Colonic mucosa (tissue), 4 donors: ENCODE measurements around the gene KCNH3. TPM values are rescaled to one million over a fixed set of nuclear protein-coding genes. Genes with fewer than 3 reads are reported as not detected.

ENCODE experiments used
- DNase-seq: peaks from one replicate; pipeline ENCODE4 v3.0.0-alpha.2; 2020
- H3K27ac ChIP-seq: fragments of 200-600 bp; one replicate; pipeline ENCODE4 v1.8.0; 2021
- H3K27me3 ChIP-seq: fragments of 200-600 bp; one replicate; pipeline ENCODE4 v1.8.0; 2021
- H3K36me3 ChIP-seq: fragments of 200-600 bp; one replicate; pipeline ENCODE4 v1.8.0; 2021
- H3K4me1 ChIP-seq: fragments of 200-600 bp; one replicate; pipeline ENCODE4 v1.8.0; 2021; ENCODE audit warnings: mild to moderate bottlenecking
- H3K4me3 ChIP-seq: fragments of 200-600 bp; one replicate; pipeline ENCODE4 v1.8.0; 2021
- H3K9ac ChIP-seq, 2 donors: one replicate each; pipeline ENCODE4 v1.7.0; 2013; ENCODE audit warnings: control low read depth in 2 of 2, low read depth in 2 of 2, low read length in 2 of 2
- H3K9me3 ChIP-seq: fragments of 200-600 bp; one replicate; pipeline ENCODE4 v1.8.0; 2021
- intact Hi-C: fragments of 100-400 bp; cut with DNase I; formaldehyde crosslinking; loops from one replicate; pipeline ENCODE4 v1.14.1; 2022
- total RNA-seq, 2 donors: library from RNA; stranded (reverse); fragmentation: NEBNext Ultra II Directional in 1 of 2; extraction: Animal tissue kit (Norgen Biotek cat#: 25700) in 1 of 2; gene quantifications; one replicate each; pipeline ENCODE4 v1.2.1, GENCODE V29; 2021
- TF ChIP-seq, protein P1 (sequence below): fragments of 200-600 bp; IDR thresholded peaks from one replicate; pipeline ENCODE4 v1.8.0; 2022; ENCODE audit warnings: antibody characterized with exemption, mild to moderate bottlenecking
- donor health status: healthy.
- donor health status: DM: no; HTN: no; CAD: no.
- donor health status: DM: no; HTN: no; CAD: no.

KCNH3 gene
- total RNA-seq, 2 donors from 2014 or later: 0.05 to 0.13 TPM

DNA sequence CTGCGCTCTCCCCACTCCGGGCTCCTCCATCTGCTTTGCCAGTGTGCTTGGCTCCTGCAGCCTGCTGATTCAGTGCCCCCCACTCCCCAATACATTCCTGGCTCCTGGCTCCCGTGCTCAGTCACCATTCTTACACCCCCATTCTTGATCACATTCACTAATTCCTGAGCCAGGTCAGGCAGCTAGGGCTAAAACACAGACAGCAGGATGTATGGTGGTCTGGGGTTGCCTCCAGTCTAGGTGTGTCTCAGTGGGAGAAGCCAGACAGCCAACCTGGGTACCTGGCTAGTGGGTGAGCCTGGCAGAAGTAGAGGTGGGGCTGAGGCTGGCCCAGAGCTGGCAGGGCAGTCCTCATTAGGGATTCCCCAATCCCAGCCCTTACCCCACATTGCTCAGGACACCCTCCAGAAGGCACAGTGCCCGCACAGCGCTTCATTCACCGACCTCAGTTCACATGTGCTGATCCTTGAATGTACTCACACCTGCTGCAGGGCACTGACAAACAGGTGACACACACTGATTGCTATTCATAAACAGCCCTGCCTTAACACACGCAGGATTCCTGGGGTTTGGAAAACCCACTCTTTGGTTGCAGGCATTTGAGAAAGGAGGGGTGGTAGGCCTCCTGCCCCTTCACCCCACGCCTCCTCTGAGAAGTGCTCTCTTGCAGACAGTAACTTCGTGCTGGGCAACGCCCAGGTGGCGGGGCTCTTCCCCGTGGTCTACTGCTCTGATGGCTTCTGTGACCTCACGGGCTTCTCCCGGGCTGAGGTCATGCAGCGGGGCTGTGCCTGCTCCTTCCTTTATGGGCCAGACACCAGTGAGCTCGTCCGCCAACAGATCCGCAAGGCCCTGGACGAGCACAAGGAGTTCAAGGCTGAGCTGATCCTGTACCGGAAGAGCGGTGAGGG is 1.7 kb downstream of the KCNH3 start:
- H3K27ac ChIP-seq: no peak overlapping the region
- H3K4me1 ChIP-seq: peaks cover 5% of the 10 kb centered on the region
- no peak overlapping the region for H3K4me3 ChIP-seq
- H3K27me3 ChIP-seq: peaks cover 34% of the 10 kb centered on the region
- no peak overlapping the region for H3K9ac ChIP-seq
- no peak for DNase-seq
- intact Hi-C loops: no loop called here
- no peaks in the 10 kb centered on the region for H3K9me3 ChIP-seq
- H3K36me3 ChIP-seq: no peaks in the 10 kb centered on the region
- TF ChIP-seq, protein P1, sequence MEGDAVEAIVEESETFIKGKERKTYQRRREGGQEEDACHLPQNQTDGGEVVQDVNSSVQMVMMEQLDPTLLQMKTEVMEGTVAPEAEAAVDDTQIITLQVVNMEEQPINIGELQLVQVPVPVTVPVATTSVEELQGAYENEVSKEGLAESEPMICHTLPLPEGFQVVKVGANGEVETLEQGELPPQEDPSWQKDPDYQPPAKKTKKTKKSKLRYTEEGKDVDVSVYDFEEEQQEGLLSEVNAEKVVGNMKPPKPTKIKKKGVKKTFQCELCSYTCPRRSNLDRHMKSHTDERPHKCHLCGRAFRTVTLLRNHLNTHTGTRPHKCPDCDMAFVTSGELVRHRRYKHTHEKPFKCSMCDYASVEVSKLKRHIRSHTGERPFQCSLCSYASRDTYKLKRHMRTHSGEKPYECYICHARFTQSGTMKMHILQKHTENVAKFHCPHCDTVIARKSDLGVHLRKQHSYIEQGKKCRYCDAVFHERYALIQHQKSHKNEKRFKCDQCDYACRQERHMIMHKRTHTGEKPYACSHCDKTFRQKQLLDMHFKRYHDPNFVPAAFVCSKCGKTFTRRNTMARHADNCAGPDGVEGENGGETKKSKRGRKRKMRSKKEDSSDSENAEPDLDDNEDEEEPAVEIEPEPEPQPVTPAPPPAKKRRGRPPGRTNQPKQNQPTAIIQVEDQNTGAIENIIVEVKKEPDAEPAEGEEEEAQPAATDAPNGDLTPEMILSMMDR: no peak

DNA sequence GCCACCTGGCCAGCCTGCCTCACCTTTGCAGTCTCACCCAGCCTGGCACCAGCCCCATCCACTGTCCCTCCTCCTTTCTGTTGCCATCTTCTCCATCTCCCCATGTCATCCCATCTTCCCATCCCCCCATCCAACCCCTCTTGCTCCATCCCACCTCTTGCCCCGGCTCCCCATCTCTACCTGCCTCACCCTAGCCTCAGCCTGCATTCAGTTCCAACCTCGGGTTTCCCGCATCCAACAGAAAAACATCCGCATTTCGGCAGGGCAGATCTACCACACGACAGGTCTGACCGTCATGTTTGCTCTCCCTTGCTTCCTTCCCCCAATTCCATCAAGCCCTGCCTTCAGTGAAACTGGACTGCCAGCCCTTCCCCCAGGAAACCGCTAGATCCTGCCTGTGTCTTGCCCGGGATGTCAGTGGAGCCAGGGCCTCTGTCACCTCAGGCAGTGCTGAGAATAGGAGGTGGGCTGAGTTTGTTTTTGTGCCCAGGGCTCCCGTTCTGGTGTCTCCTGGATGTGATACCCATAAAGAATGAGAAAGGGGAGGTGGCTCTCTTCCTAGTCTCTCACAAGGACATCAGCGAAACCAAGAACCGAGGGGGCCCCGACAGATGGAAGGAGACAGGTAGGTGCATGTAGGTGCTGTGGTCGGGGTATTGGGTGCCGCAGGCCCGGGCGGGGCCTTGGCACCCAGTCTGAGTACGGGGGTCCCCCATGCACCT is 2.5 kb downstream of the KCNH3 start:
- H3K9ac ChIP-seq: no peak overlapping the region
- no peaks in the 10 kb centered on the region for H3K9me3 ChIP-seq
- H3K4me1 ChIP-seq: peaks cover 5% of the 10 kb centered on the region
- DNase-seq: no peak
- H3K36me3 ChIP-seq: no peaks in the 10 kb centered on the region
- intact Hi-C loops: no loop called here
- peaks cover 34% of the 10 kb centered on the region for H3K27me3 ChIP-seq
- no peak overlapping the region for H3K4me3 ChIP-seq
- TF ChIP-seq, protein P1: no peak
- no peak overlapping the region for H3K27ac ChIP-seq

DNA sequence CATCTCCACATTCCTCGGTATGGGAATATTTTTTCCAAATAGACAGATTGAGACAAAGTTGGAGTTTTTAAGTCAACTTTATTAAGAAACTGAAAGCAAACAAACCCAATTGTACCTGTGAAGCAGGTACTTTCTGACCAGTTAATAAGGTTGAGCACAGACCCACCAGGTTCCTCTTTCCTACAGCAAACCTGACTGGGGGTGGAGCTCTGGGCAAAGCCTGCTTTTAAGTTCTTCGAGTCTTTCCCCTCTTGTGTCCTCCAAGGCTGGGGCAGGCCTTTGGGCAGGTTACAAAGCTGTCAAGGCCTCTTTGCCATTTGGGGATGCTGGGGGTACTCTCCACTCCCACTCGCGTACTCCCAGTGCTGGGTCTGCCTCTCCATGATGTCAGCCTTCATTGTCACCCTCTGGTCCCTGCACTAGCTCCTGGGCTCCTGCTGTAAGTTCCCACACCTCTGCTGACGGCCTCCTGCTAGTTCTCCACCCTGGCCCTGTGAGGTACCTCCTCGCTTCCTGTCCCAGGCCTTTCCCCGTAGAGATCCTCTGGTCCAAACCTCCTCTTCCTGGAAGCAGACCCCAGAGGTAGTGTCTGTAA is 3.2 kb downstream of the KCNH3 start:
- Histone ChIP-seq H3K27ac (no peak overlapping the region), H3K9me3 (no peaks in the 10 kb centered on the region), H3K27me3 (peaks cover 30% of the 10 kb centered on the region), H3K9ac (no peak overlapping the region), H3K36me3 (no peaks in the 10 kb centered on the region), H3K4me3 (no peak overlapping the region), H3K4me1 (peaks cover 5% of the 10 kb centered on the region)
- intact Hi-C loops: no loop called here
- TF ChIP-seq, protein P1: no peak
- no peak for DNase-seq

DNA sequence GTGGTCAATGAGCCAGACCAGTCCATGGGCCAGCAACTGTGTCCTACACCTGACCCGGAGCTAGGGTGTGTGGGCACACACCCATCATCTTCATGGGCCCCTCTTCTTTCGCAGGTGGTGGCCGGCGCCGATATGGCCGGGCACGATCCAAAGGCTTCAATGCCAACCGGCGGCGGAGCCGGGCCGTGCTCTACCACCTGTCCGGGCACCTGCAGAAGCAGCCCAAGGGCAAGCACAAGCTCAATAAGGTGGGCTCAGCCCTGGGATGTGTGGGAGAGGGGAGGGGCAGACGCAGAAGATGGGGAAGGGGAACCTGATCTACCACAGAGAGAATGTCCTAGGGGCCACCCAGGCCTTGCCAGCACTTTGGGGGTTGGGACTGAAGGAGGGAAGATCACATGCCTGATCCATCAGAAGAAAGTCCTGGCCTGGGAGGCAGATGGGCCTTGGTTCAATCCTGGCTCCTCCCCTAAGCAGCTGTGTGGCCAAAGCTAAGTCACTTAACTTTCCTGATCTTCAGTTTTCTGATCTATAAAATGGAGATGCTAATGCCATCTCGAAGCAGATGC is 3.8 kb downstream of the KCNH3 start:
- H3K4me3 ChIP-seq: no peak overlapping the region
- TF ChIP-seq, protein P1: no peak
- peaks cover 23% of the 10 kb centered on the region for H3K27me3 ChIP-seq
- no peaks in the 10 kb centered on the region for H3K36me3 ChIP-seq
- H3K27ac ChIP-seq: no peak overlapping the region
- no peak overlapping the region for H3K9ac ChIP-seq
- no peaks in the 10 kb centered on the region for H3K9me3 ChIP-seq
- intact Hi-C loops: no loop called here
- no peak for DNase-seq
- H3K4me1 ChIP-seq: peaks cover 5% of the 10 kb centered on the region

DNA sequence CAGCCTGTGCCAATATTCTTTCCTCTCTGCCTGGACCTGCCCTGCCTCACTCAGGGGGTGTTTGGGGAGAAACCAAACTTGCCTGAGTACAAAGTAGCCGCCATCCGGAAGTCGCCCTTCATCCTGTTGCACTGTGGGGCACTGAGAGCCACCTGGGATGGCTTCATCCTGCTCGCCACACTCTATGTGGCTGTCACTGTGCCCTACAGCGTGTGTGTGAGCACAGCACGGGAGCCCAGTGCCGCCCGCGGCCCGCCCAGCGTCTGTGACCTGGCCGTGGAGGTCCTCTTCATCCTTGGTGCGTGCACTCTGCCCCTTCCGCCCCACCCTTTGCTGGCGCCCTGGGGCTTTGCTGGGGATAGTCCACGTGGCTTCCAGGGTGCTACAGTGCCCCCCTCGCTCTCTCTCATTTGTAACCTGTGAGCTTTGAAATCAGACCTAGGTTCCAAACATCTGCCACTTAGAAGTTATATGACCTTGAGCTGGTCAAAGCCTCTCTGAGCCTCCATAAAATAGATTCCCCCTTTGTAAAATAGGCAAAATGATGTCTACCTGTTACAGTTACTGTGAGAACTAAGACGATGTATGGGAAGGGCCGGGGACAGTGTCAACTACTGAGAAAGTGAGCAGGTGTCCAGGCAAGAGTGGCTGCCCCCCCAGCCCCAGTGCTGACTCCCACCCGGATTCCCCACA is 4.5 kb downstream of the KCNH3 start:
- no peak for DNase-seq
- no peak overlapping the region for H3K9ac ChIP-seq
- intact Hi-C loops: no loop called here
- no peaks in the 10 kb centered on the region for H3K9me3 ChIP-seq
- peaks cover 16% of the 10 kb centered on the region for H3K27me3 ChIP-seq
- H3K4me1 ChIP-seq: peaks cover under 1% of the 10 kb centered on the region
- H3K4me3 ChIP-seq: no peak overlapping the region
- no peak overlapping the region for H3K27ac ChIP-seq
- TF ChIP-seq, protein P1: no peak
- H3K36me3 ChIP-seq: no peaks in the 10 kb centered on the region
